MCF 10A (cell line): ENCODE results near the gene ALMS1. TPM values are rescaled to one million over a fixed set of nuclear protein-coding genes. Genes with fewer than 3 reads are reported as not detected.
"Not testable (repeated sequence)": the region's sequence is repeated elsewhere in the genome, so short reads cannot be mapped to it uniquely, and the experiment has no call there.

Experiments
- BruUV-seq: library from RNA; stranded (reverse); fragments of 400-500 nt; replicated peaks from 2 replicates; lab custom pipeline; 2021; lab: Mats Ljungman, UMichigan
- CTCF ChIA-PET: fragments of 300-600 bp; sonication (Branson Sonifier 250); formaldehyde crosslinking; extraction: SDS; loops from one replicate; lab custom pipeline; 2021; ENCODE audit warnings: antibody characterized with exemption, inconsistent platforms; lab: Yijun Ruan, JAX
- POLR2A ChIA-PET: fragments of 300-600, 350-650 bp; sonication (Branson Sonifier 250); formaldehyde crosslinking; extraction: SDS; loops from one replicate; lab custom pipeline; 2020; ENCODE audit warnings: antibody characterized with exemption, inconsistent platforms; lab: Yijun Ruan, JAX
- DNase-seq: peaks from one replicate; pipeline ENCODE4 v3.0.0-alpha.2; 2018; ENCODE audit not compliant: unreplicated experiment
- H3K27ac Mint-ChIP-seq: one replicate; pipeline ENCODE4 v1.8.0; 2022; ENCODE audit warnings: mild to moderate bottlenecking, low read depth, mixed read lengths; ENCODE audit not compliant: unreplicated experiment
- H3K27me3 Mint-ChIP-seq: one replicate; pipeline ENCODE4 v1.8.0; 2022; ENCODE audit warnings: mixed read lengths; ENCODE audit not compliant: insufficient read depth, unreplicated experiment
- H3K36me3 Mint-ChIP-seq: one replicate; pipeline ENCODE4 v1.8.0; 2022; ENCODE audit warnings: mild to moderate bottlenecking, moderate library complexity, mixed read lengths; ENCODE audit not compliant: insufficient read depth, unreplicated experiment
- H3K4me1 Mint-ChIP-seq: one replicate; pipeline ENCODE4 v1.8.0; 2022; ENCODE audit warnings: mixed read lengths; ENCODE audit not compliant: insufficient read depth, unreplicated experiment
- H3K4me3 Mint-ChIP-seq: one replicate; pipeline ENCODE4 v1.8.0; 2022; ENCODE audit warnings: mild to moderate bottlenecking, moderate library complexity, mixed read lengths; ENCODE audit not compliant: unreplicated experiment
- H3K9me3 Mint-ChIP-seq: one replicate; pipeline ENCODE4 v1.8.0; 2022; ENCODE audit warnings: mixed read lengths; ENCODE audit not compliant: unreplicated experiment
- CTCF ChIP-seq: fragments of 200-600 bp; IDR thresholded peaks from one replicate; pipeline ENCODE4 v1.8.0; 2022; ENCODE audit warnings: antibody characterized with exemption, mild to moderate bottlenecking; ENCODE audit not compliant: unreplicated experiment
- intact Hi-C: fragments of 100-400 bp; cut with micrococcal nuclease; formaldehyde crosslinking; loops from 2 replicates; pipeline ENCODE4 v1.14.1; 2022
- total RNA-seq: library from RNA; stranded (reverse); gene quantifications from 2 replicates; pipeline ENCODE4 v1.2.3, GENCODE V29; 2022

ALMS1 gene
- total RNA-seq, 1 experiment from 2014 or later, result 8.3 TPM

- peaks cover 26% of the 10 kb centered on the region for H3K27me3 Mint-ChIP-seq
- no peaks in the 10 kb centered on the region for H3K4me1 Mint-ChIP-seq
- TF ChIP-seq CTCF, result no peak
- no peak for DNase-seq
- H3K4me3 Mint-ChIP-seq, result no peak overlapping the region
- no peaks in the 10 kb centered on the region for H3K9me3 Mint-ChIP-seq
- intact Hi-C loops, result loop anchor here (2.0 kb wide), 1 partner anchor 60 kb away; no protein-coding TSS in a partner anchor
- POLR2A ChIA-PET, result interaction anchor here (0.7 to 0.8 kb wide), 2 partner anchors 61 to 665 kb away, joined by 3 read pairs; no protein-coding TSS in a partner anchor
- no peaks in the 10 kb centered on the region for H3K36me3 Mint-ChIP-seq
- H3K27ac Mint-ChIP-seq, result no peak overlapping the region
- CTCF ChIA-PET, result no interaction called here
- BruUV-seq, result no TSS peak
Observed at GRCh38 chr2:73640946-73641766, 255.5 kb downstream of the ALMS1 start.

GRCh38 chr2:73641767-73642062 is 256.1 kb downstream of the ALMS1 start:
- DNase-seq, result no peak
- BruUV-seq, result no TSS peak
- H3K4me3 Mint-ChIP-seq, result no peak overlapping the region
- no peaks in the 10 kb centered on the region for H3K9me3 Mint-ChIP-seq
- no peaks in the 10 kb centered on the region for H3K4me1 Mint-ChIP-seq
- H3K36me3 Mint-ChIP-seq, result no peaks in the 10 kb centered on the region
- no peak for TF ChIP-seq CTCF
- ChIA-PET CTCF (interaction anchor here (0.6 kb wide), 1 partner anchor 210 kb away, joined by 5 read pairs; no protein-coding TSS in a partner anchor), POLR2A (no interaction called here)
- H3K27ac Mint-ChIP-seq, result no peak overlapping the region
- intact Hi-C loops, result loop anchor here (2.0 kb wide), 1 partner anchor 59 kb away; no protein-coding TSS in a partner anchor
- peaks cover 32% of the 10 kb centered on the region for H3K27me3 Mint-ChIP-seq

GRCh38 chr2:73642338-73643018 is 256.8 kb downstream of the ALMS1 start, which contains the start of gene NAT8:
Gene NAT8 (minus strand): TSS chr2:73642422. CDS start chr2:73641628, 794 bp downstream.
- ChIA-PET POLR2A (no interaction called here), CTCF (interaction anchor here (0.6 kb wide), 1 partner anchor 209 kb away, joined by 5 read pairs; no protein-coding TSS in a partner anchor)
- Mint-ChIP-seq H3K27ac (no peak within 1 kb of the TSS), H3K4me3 (no peak within 1 kb of the TSS), H3K4me1 (no peaks in the 10 kb centered on the region), H3K27me3 (peaks cover 38% of the 10 kb centered on the region), H3K9me3 (no peaks in the 10 kb centered on the region), H3K36me3 (no peaks in the 10 kb centered on the region)
- no peak for DNase-seq
- intact Hi-C loops, result no loop called here
- no TSS peak for BruUV-seq
- no peak for TF ChIP-seq CTCF

GRCh38 chr2:73647690-73648089 is 262.1 kb downstream of the ALMS1 start:
- H3K9me3 Mint-ChIP-seq, H3K4me3 Mint-ChIP-seq, intact Hi-C loops, POLR2A ChIA-PET, H3K4me1 Mint-ChIP-seq, BruUV-seq, H3K27ac Mint-ChIP-seq, H3K36me3 Mint-ChIP-seq, CTCF ChIA-PET, DNase-seq: not testable (repeated sequence)
- H3K27me3 Mint-ChIP-seq, result peaks cover 38% of the 10 kb centered on the region
